ENCODE measurements around the gene CDC73. TPM values are rescaled to one million over a fixed set of nuclear protein-coding genes. Genes with fewer than 3 reads are reported as not detected.

The CDC73 gene
- total RNA-seq, 2 experiments from 2014 or later: 51.8 to 53.8 TPM

DNA sequence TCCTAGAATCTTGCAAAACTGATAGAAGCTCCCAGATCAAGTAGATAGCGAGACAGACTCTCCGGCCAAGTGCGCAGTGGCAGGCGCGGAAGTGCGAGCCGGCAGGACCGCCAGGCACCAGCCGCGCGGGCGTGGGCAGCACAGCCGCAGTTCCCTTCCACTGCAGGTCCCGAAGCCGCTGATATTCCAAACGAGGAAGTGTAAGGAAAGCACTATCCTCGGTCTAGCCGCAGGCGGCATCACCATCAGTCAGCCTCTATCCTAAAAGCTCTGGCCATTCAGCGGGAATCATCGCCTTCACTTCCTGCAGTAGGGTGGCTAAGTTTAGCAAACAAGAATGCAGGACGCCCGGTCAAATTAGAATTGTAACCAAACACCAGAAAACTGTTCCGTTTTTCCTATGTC lies 17.3 kb upstream of the CDC73 start:
- ChIA-PET CTCF (interaction anchor here (0.5 to 3.1 kb wide), 4 partner anchors 16 to 59 kb away, joined by 3 to 14 read pairs (median 4); partner anchors contain the start of gene CDC73), POLR2A (interaction anchor here (1.8 to 3.1 kb wide), 2 partner anchors 18 to 46 kb away, joined by 6 to 13 read pairs; partner anchors contain the start of genes CDC73, RO60 and UCHL5)
- peak; percentile 50 for ATAC-seq
- H3K9me3 Mint-ChIP-seq (ENCODE audit: insufficient read depth): no peaks in the 10 kb centered on the region
- H3K27ac Mint-ChIP-seq: peak overlapping the region; percentile 78
- peaks cover 18% of the 10 kb centered on the region for H3K4me1 Mint-ChIP-seq (ENCODE audit: low read depth)
- peak; percentile 31 for DNase-seq
- peak overlapping the region; percentile 94 for H3K4me3 Mint-ChIP-seq
- peaks cover 17% of the 10 kb centered on the region for H3K36me3 Mint-ChIP-seq (ENCODE audit: low read depth)
- H3K27me3 Mint-ChIP-seq (ENCODE audit: low read depth): peaks cover 10% of the 10 kb centered on the region

DNA sequence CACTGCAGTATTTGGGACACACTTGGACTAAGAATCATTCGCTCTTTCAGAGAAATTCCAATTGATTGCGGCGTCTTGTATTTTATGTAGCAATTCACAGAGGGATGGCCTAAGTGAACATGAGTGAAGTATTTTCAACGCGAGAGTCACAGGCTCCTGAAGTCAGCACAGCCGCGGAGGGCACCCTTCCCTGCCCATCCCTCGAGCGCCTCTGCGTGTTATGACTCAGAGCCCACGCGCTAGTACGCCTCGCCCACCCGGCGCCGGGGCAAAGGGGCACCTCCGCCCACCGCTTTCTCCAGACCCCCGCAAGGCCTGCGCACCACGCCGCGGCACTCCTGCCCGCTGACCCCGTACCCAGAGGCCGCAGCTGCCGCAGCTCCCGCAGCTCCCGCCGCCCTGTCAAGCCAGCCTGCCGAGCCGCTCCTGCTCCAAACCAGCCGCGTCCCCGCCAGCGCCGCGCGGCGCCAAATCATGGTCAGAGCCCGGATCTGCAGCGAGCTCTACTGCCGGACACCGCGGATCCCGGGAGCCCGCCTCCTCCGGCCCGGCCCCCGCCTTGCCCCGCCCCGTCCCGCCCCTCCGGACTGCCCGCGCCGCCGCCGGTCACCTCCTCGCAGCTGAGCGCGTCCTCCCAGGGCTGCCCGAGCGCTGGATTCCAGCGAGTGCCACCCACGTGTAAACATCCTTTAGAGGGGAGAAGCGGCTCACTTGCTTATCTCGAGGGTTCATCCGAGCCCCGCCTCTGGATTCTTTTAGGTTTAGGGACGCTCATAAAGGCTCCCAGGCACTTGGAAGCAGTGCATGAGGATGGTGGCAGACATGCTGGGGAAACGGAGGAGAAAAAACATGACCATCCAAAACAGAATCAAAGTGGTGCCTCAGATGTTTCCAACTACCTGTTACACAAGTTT lies 16.7 kb upstream of the CDC73 start, which contains the start of gene GLRX2:
GLRX2 (minus strand) TSS at position 508 of the 914 bp plus-strand sequence; CDS start at position 476, 32 bp downstream.
- DNase-seq (peak; percentile 70), ATAC-seq (peak; percentile 94)
- Mint-ChIP-seq H3K36me3 (ENCODE audit: low read depth) (peaks cover 12% of the 10 kb centered on the region), H3K27ac (peak within 1 kb of the TSS; percentile 78), H3K9me3 (ENCODE audit: insufficient read depth) (no peaks in the 10 kb centered on the region), H3K27me3 (ENCODE audit: low read depth) (peaks cover 12% of the 10 kb centered on the region), H3K4me1 (ENCODE audit: low read depth) (peaks cover 18% of the 10 kb centered on the region), H3K4me3 (peak within 1 kb of the TSS; percentile 94)
- ChIA-PET CTCF (interaction anchor here (1.2 to 3.1 kb wide), 2 partner anchors 17 to 37 kb away, joined by 4 to 14 read pairs; partner anchors contain the start of gene CDC73), POLR2A (interaction anchor here (1.8 to 3.1 kb wide), 2 partner anchors 17 to 46 kb away, joined by 6 to 13 read pairs; partner anchors contain the start of genes CDC73, RO60 and UCHL5)

DNA sequence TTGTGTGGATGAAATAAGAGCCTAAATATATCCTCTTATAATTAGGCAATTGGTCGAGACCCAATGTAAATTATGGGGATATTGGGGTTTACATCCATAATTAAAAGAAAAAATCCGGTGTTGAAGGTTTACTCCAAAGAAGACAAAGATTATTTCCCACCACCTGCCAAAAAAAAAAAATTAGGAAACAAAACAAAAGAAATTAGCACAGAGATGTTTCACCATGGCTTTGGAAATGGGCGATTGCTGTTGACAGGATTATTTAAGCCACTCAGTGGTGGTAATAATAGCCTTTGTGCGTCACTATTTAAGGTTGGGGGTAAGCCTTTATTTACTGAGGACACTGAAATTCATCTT lies 16.0 kb upstream of the CDC73 start:
- Mint-ChIP-seq H3K9me3 (ENCODE audit: insufficient read depth) (no peaks in the 10 kb centered on the region), H3K27ac (peak overlapping the region; percentile 63), H3K36me3 (ENCODE audit: low read depth) (peaks cover 6% of the 10 kb centered on the region), H3K4me1 (ENCODE audit: low read depth) (peaks cover 18% of the 10 kb centered on the region), H3K27me3 (ENCODE audit: low read depth) (peaks cover 18% of the 10 kb centered on the region), H3K4me3 (peak overlapping the region; percentile 94)
- DNase-seq (no peak), ATAC-seq (no peak)
- CTCF ChIA-PET: interaction anchor here (3.1 kb wide), 1 partner anchor 16 kb away, joined by 14 read pairs; the partner anchor contains the start of gene CDC73
- POLR2A ChIA-PET: interaction anchor here (1.8 kb wide), 1 partner anchor 17 kb away, joined by 6 read pairs; the partner anchor contains the start of gene CDC73

DNA sequence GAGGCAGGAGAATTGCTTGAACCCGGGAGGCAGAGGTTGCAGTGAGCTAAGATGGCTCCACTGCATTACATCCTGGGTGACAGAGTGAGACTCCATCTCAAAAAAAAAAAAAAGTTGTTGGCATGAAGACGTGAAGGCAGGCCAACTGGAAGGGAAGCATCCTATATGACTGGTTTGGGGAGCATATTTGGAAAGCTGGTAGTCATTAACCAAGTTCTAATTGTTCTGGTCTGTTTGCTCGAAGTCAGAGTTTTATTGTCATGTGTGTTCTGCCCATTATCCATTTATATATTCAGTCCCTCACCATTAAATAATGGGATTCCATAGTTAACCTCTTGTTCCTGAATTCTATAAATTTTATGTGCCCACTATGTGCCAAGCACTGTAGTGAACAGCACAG lies 13.4 kb upstream of the CDC73 start:
- H3K4me1 Mint-ChIP-seq (ENCODE audit: low read depth): peaks cover 14% of the 10 kb centered on the region
- ChIA-PET CTCF (no interaction called here), POLR2A (interaction anchor here (0.6 kb wide), 2 partner anchors 299 to 493 kb away, joined by 4 to 7 read pairs; no protein-coding TSS in a partner anchor)
- H3K27me3 Mint-ChIP-seq (ENCODE audit: low read depth): peaks cover 23% of the 10 kb centered on the region
- H3K4me3 Mint-ChIP-seq: no peak overlapping the region
- H3K27ac Mint-ChIP-seq: no peak overlapping the region
- ATAC-seq (no peak), DNase-seq (no peak)
- peaks cover 3% of the 10 kb centered on the region for H3K36me3 Mint-ChIP-seq (ENCODE audit: low read depth)
- no peaks in the 10 kb centered on the region for H3K9me3 Mint-ChIP-seq (ENCODE audit: insufficient read depth)

DNA sequence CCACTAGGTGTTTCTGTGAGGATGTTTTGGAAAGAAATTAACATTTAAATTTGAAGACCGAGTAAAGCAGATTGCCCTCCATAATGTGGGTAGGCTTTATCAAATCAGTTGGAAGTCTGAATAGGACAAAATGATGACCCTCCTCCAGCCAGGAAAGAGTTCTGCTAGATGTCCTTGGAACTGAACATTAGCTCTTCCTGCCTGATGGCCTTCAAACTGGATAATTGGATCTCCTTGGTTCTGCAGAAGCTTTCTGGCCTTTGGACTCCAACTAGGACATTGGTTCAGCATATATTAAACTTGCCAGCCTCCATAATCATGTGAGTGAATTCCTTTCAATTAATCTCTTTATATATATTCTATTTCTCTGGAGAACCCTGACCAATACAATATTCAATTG lies 12.2 kb upstream of the CDC73 start:
- H3K9me3 Mint-ChIP-seq (ENCODE audit: insufficient read depth): no peaks in the 10 kb centered on the region
- H3K27me3 Mint-ChIP-seq (ENCODE audit: low read depth): peaks cover 23% of the 10 kb centered on the region
- POLR2A ChIA-PET: interaction anchor here (0.6 kb wide), 1 partner anchor 177 kb away, joined by 3 read pairs; no protein-coding TSS in a partner anchor
- H3K36me3 Mint-ChIP-seq (ENCODE audit: low read depth): peaks cover 3% of the 10 kb centered on the region
- ATAC-seq (no peak), DNase-seq (no peak)
- H3K27ac Mint-ChIP-seq: no peak overlapping the region
- no peak overlapping the region for H3K4me3 Mint-ChIP-seq
- CTCF ChIA-PET: interaction anchor here (1.3 kb wide), 1 partner anchor 9 kb away, joined by 3 read pairs; no protein-coding TSS in a partner anchor
- peaks cover 7% of the 10 kb centered on the region for H3K4me1 Mint-ChIP-seq (ENCODE audit: low read depth)

DNA sequence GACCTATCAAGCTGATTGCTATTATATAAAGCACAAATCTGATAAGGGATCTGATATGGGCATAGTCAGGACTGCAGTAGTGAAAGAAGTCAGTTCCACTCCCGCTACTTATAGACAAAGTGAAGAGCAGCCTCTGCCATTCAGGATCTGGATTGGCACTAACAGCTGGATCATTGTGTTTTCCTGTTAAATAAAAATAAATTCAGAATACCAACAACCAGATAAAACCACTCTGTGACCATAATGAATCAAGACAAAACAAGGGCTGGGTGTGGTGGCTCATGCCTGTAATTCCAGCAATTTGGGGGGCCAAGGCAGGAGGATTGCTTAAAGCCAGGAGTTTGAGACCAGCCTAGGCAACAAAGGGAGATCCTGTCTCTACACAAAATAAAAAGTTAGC lies 11.6 kb upstream of the CDC73 start:
- Mint-ChIP-seq H3K9me3 (ENCODE audit: insufficient read depth) (no peaks in the 10 kb centered on the region), H3K4me1 (ENCODE audit: low read depth) (peaks cover 7% of the 10 kb centered on the region), H3K27me3 (ENCODE audit: low read depth) (peaks cover 23% of the 10 kb centered on the region), H3K36me3 (ENCODE audit: low read depth) (no peaks in the 10 kb centered on the region), H3K4me3 (no peak overlapping the region), H3K27ac (no peak overlapping the region)
- ChIA-PET POLR2A (interaction anchor here (0.6 kb wide), 1 partner anchor 176 kb away, joined by 3 read pairs; no protein-coding TSS in a partner anchor), CTCF (interaction anchor here (1.1 to 1.3 kb wide), 2 partner anchors 10 to 12 kb away, joined by 3 to 4 read pairs; partner anchors contain the start of gene CDC73)
- no peak for ATAC-seq
- no peak for DNase-seq

DNA sequence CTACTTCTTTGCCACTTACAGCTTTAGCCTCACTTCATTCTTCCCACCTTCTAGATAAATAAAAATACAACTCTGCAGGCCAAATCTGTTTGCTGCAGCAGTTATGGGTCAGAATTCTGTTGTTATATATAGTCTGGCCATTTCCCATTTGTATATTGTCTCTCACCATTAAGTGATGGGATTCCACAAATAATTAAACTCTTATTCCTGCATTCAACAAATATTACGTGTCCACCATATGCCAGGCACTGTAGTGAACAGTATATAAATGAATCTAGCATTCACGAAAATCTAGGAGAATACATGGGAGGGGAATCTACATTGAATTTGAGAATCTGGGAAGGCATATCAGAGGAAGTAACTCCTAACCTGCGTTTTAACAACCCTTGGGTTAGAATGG lies 11.0 kb upstream of the CDC73 start:
- Mint-ChIP-seq H3K4me3 (no peak overlapping the region), H3K36me3 (ENCODE audit: low read depth) (no peaks in the 10 kb centered on the region), H3K27me3 (ENCODE audit: low read depth) (peaks cover 27% of the 10 kb centered on the region), H3K4me1 (ENCODE audit: low read depth) (peaks cover 2% of the 10 kb centered on the region), H3K9me3 (ENCODE audit: insufficient read depth) (no peaks in the 10 kb centered on the region), H3K27ac (no peak overlapping the region)
- DNase-seq: no peak
- POLR2A ChIA-PET: no interaction called here
- CTCF ChIA-PET: interaction anchor here (1.1 kb wide), 1 partner anchor 11 kb away, joined by 4 read pairs; the partner anchor contains the start of gene CDC73
- ATAC-seq: no peak

DNA sequence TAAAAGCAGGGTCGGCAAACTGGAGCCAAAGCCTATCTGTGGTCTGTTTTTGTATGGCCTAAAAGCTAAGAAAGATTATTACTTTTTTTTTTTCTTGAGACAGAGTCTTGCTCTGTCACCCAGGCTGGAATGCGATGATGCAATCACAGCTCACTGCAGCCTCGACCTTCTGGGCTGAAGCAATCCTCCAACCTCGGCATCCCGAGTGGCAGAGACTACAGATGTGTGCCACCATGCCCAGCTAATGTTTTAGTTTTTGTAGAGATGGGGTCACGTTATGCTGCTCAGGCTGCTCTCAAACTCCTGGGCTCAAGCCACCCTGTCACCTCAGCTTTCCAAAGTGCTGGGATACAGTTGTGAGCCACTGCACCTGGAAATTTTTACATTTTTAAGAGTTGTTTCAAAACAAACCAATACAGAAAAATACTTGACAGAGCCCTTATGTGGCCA lies 10.2 kb upstream of the CDC73 start:
- DNase-seq (no peak), ATAC-seq (no peak)
- Mint-ChIP-seq H3K36me3 (ENCODE audit: low read depth) (no peaks in the 10 kb centered on the region), H3K4me3 (no peak overlapping the region), H3K27me3 (ENCODE audit: low read depth) (peaks cover 27% of the 10 kb centered on the region), H3K9me3 (ENCODE audit: insufficient read depth) (no peaks in the 10 kb centered on the region), H3K27ac (no peak overlapping the region), H3K4me1 (ENCODE audit: low read depth) (no peaks in the 10 kb centered on the region)
- ChIA-PET POLR2A (no interaction called here), CTCF (interaction anchor here (1.0 kb wide), 1 partner anchor 10 kb away, joined by 4 read pairs; no protein-coding TSS in a partner anchor)

DNA sequence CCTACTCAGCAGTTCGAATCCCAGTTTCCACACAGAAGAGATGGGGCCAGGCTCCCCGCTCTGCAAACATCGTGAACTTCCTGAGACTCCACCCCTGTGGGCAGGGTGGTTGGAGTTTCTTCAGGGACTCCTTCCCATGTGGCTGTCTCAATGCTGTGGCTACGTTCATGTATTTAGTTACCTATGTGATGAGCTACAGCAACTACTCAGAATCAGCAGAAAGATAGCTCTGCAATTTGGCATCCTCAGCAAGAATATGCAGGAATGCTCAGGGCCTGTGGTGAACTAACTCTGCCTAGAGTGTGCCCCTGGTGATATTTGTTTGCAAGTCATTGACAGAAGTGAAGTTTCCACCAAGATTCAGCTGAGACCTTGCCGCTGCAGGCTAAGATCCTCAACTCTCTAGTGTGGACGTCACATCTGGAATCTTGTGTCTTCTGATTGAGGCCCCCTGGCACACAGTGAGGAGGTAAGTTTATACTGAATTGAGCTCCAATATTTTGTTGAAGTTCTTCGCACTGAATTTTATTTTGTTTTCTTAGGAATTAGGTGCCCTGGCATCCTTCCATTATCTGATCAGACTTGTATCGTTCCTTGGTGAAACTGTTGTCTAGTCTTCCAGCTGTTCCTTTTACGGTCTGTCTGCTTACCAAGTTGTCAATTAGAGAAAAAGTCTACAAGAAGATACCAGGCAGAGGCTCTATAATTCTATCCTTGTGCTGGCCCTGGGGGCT lies 8.4 kb upstream of the CDC73 start:
- Mint-ChIP-seq H3K36me3 (ENCODE audit: low read depth) (no peaks in the 10 kb centered on the region), H3K27me3 (ENCODE audit: low read depth) (peaks cover 25% of the 10 kb centered on the region), H3K9me3 (ENCODE audit: insufficient read depth) (no peaks in the 10 kb centered on the region), H3K4me3 (no peak overlapping the region), H3K4me1 (ENCODE audit: low read depth) (peaks cover under 1% of the 10 kb centered on the region), H3K27ac (no peak overlapping the region)
- DNase-seq (no peak), ATAC-seq (no peak)
- ChIA-PET POLR2A (no interaction called here), CTCF (no interaction called here)

DNA sequence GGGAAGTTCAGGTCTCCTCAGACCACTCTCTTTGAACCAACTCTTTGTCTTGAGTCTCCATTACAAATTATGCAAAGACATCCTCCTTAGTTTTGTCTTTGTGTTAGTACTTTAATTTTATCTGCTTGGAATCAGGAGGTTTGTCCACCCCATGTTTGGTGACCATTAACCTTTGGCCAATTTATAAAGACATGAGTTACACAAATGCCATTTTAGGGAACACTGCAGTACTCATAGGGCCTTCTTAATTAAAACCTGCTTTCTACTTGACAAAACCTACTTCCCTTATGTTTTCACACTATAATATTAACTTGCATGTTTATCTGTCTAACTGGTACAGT lies 7.9 kb upstream of the CDC73 start:
- H3K4me1 Mint-ChIP-seq (ENCODE audit: low read depth): peaks cover 6% of the 10 kb centered on the region
- no peak overlapping the region for H3K27ac Mint-ChIP-seq
- POLR2A ChIA-PET: no interaction called here
- no peak overlapping the region for H3K4me3 Mint-ChIP-seq
- ATAC-seq (no peak), DNase-seq (no peak)
- no peaks in the 10 kb centered on the region for H3K36me3 Mint-ChIP-seq (ENCODE audit: low read depth)
- CTCF ChIA-PET: no interaction called here
- peaks cover 23% of the 10 kb centered on the region for H3K27me3 Mint-ChIP-seq (ENCODE audit: low read depth)
- no peaks in the 10 kb centered on the region for H3K9me3 Mint-ChIP-seq (ENCODE audit: insufficient read depth)

DNA sequence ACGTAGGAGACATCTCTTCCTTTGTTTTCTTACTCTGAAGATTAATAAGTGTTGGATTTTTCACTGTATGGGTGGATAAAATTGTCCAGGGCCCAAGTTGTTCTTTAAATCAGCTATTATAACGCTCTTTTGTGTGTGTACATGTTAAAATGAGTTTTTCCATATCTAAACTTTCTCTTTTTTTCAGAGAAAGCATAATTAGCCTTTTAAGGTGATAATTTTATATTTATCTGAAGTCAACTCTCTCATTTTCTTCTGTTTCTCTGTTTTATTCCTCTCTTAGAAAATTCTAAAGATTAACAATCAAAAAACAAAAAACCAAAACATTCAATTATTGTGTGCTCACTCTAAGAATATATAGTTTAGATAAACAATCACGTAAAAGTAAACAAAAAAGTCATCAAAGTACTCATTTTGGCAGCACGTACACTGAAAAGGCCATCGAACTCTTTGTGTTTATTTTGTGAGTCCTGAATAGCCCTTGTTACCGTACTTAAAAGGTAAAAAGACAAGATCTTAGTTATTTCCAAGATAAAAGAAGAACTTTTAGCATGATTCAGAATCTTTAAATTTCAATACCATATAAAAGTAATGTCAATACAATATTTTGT lies 7.2 kb upstream of the CDC73 start:
- ChIA-PET POLR2A (interaction anchor here (0.6 kb wide), 1 partner anchor 11 kb away, joined by 8 read pairs; no protein-coding TSS in a partner anchor), CTCF (no interaction called here)

More for the DNA sequence above, 7.2 kb upstream of the CDC73 start:
- no peak overlapping the region for H3K4me3 Mint-ChIP-seq
- H3K36me3 Mint-ChIP-seq (ENCODE audit: low read depth): no peaks in the 10 kb centered on the region
- peaks cover 9% of the 10 kb centered on the region for H3K4me1 Mint-ChIP-seq (ENCODE audit: low read depth)
- peaks cover 26% of the 10 kb centered on the region for H3K27me3 Mint-ChIP-seq (ENCODE audit: low read depth)
- no peak for ATAC-seq
- no peak for DNase-seq
- no peak overlapping the region for H3K27ac Mint-ChIP-seq
- no peaks in the 10 kb centered on the region for H3K9me3 Mint-ChIP-seq (ENCODE audit: insufficient read depth)

All from activated CD8-positive, alpha-beta T cell treated with anti-CD3 and anti-CD28 coated beads, Interleukin-2, amount 10 ng/mL, durations not matched to agents 7 days and 5 days (primary cell).